ENCODE data around the gene CPZ. TPM values are rescaled to one million over a fixed set of nuclear protein-coding genes. Genes with fewer than 3 reads are reported as not detected.

The CPZ gene
- total RNA-seq, 1 experiment from 2014 or later, result not detected

DNA sequence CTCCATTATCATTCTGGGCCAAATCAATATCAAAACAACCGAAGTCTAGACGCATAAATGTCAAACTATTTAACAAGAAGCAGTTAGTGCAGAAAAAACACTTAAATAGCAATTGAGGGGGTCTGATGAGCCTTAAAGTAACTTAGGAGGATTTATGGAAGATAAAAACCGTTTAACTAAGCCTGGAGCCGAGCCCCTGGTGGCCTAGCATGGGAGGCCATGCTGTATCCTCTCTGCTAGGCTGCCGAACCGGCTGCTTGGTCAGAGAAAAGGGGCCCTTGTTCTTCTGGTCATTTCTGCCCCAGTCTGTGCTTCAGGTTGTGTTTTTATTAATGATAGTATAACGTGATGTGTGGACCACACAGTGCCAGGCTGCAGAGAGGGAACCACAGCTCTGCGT, 72.4 kb downstream of the CPZ start:
- TF ChIP-seq, protein P1, sequence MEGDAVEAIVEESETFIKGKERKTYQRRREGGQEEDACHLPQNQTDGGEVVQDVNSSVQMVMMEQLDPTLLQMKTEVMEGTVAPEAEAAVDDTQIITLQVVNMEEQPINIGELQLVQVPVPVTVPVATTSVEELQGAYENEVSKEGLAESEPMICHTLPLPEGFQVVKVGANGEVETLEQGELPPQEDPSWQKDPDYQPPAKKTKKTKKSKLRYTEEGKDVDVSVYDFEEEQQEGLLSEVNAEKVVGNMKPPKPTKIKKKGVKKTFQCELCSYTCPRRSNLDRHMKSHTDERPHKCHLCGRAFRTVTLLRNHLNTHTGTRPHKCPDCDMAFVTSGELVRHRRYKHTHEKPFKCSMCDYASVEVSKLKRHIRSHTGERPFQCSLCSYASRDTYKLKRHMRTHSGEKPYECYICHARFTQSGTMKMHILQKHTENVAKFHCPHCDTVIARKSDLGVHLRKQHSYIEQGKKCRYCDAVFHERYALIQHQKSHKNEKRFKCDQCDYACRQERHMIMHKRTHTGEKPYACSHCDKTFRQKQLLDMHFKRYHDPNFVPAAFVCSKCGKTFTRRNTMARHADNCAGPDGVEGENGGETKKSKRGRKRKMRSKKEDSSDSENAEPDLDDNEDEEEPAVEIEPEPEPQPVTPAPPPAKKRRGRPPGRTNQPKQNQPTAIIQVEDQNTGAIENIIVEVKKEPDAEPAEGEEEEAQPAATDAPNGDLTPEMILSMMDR (IDR thresholded peaks at IDR 0.05; ENCODE audit: unreplicated experiment), result no peak
- DNase-seq, result no peak
- Mint-ChIP-seq H3K27me3 (ENCODE audit: unreplicated experiment) (peaks cover 63% of the 10 kb centered on the region), H3K27ac (ENCODE audit: unreplicated experiment) (no peak overlapping the region), H3K4me1 (ENCODE audit: low read depth, unreplicated experiment) (no peaks in the 10 kb centered on the region), H3K4me3 (ENCODE audit: low read depth, unreplicated experiment) (no peak overlapping the region), H3K9me3 (ENCODE audit: low read depth, unreplicated experiment) (no peaks in the 10 kb centered on the region), H3K36me3 (ENCODE audit: insufficient read depth, unreplicated experiment) (no peaks in the 10 kb centered on the region)
- intact Hi-C loops (cut with micrococcal nuclease; ENCODE audit: unreplicated experiment), result no loop called here
- no TSS peak for BruUV-seq (replicated peaks)
- CTCF ChIA-PET, result no interaction called here

DNA sequence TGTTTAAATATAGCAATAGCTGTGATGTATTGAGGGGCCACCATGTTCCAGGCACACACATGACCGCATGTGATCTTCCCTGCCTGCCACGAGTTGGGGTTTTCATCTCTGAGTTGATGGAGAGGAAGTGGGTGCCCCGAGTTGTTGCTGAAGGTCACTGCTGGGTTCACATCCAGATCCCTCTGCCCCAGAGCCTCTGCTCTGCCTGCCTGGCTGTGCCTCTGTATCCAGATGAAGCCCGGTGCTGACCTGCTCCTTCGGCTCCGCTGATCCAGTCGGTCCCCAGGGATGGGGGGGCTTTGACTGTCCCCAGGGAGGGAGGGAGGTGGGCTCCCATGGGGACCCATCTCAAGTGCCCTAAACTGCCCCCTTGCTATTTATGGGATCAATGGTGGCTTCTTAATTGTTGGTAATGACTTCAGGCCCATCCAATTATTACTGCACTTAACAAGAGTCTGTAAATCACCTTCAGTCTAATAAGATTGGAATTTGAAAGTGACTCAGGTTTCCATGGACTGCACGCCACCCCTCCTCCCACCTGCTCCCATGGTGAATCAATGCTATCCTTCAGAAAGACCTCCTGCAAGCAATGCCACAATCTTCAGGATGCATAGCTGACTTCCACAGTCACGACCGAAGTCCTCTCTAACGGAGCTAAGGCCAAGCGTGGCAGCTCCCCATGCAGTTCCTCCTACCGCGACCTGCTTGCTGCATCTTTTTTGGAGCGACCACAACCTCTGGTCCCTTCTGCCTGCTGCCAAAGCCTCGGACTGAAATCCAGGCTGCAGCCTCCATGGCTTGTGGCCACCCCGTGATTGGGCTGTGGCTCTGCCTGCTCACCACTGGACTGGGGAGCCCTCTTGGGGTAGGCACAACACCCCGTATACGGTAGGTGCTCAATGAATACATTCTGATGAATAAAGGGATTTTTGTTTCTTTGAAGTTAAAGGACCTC, 73.1 kb downstream of the CPZ start:
- Mint-ChIP-seq H3K4me3 (ENCODE audit: low read depth, unreplicated experiment) (no peak overlapping the region), H3K36me3 (ENCODE audit: insufficient read depth, unreplicated experiment) (no peaks in the 10 kb centered on the region), H3K27ac (ENCODE audit: unreplicated experiment) (no peak overlapping the region), H3K9me3 (ENCODE audit: low read depth, unreplicated experiment) (no peaks in the 10 kb centered on the region), H3K27me3 (ENCODE audit: unreplicated experiment) (peaks cover 57% of the 10 kb centered on the region), H3K4me1 (ENCODE audit: low read depth, unreplicated experiment) (no peaks in the 10 kb centered on the region)
- BruUV-seq (replicated peaks), result no TSS peak
- TF ChIP-seq, protein P1 (IDR thresholded peaks at IDR 0.05; ENCODE audit: unreplicated experiment), result no peak
- no peak for DNase-seq
- intact Hi-C loops (cut with micrococcal nuclease; ENCODE audit: unreplicated experiment), result no loop called here
- CTCF ChIA-PET, result no interaction called here

DNA sequence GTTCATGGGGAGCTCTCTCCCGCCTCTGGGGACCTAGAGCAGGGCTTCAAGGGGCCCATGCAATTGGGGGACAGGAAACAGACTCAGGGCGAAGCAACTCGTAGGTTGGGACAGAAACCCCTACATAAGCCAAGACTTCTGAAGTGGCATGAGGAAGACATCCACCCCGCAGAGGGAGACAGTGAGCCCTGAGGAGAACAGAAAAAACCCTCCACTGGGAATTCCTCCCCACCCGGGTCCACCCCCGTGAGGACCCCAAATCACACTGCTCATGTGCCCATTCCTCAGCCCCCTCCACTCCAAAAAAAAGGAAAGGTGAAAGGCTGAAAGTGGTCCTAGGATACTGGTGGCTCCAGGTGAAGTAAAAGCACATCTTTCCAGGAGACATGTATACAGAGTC, 74.0 kb downstream of the CPZ start:
- no peak overlapping the region for H3K4me3 Mint-ChIP-seq (ENCODE audit: low read depth, unreplicated experiment)
- peaks cover 61% of the 10 kb centered on the region for H3K27me3 Mint-ChIP-seq (ENCODE audit: unreplicated experiment)
- H3K9me3 Mint-ChIP-seq (ENCODE audit: low read depth, unreplicated experiment), result no peaks in the 10 kb centered on the region
- TF ChIP-seq, protein P1 (IDR thresholded peaks at IDR 0.05; ENCODE audit: unreplicated experiment), result no peak
- H3K27ac Mint-ChIP-seq (ENCODE audit: unreplicated experiment), result no peak overlapping the region
- BruUV-seq (replicated peaks), result no TSS peak
- H3K4me1 Mint-ChIP-seq (ENCODE audit: low read depth, unreplicated experiment), result no peaks in the 10 kb centered on the region
- no peak for DNase-seq
- no peaks in the 10 kb centered on the region for H3K36me3 Mint-ChIP-seq (ENCODE audit: insufficient read depth, unreplicated experiment)
- CTCF ChIA-PET, result no interaction called here
- intact Hi-C loops (cut with micrococcal nuclease; ENCODE audit: unreplicated experiment), result no loop called here

Other genes with a start within 250 kb of the CPZ start
- gene ACOX3, start 152.0 kb upstream of the CPZ start, total RNA-seq (2022), result 11.0 and 12.1 TPM in 2 replicates
- 21.5 and 37.6 TPM in 2 replicates for gene TRMT44, start 152.0 kb upstream of the CPZ start, total RNA-seq (2022)
- 0.20 TPM in 1 of 2 replicates, not detected in the other for gene GPR78, start 12.4 kb upstream of the CPZ start, total RNA-seq (2022)

All from Calu3 (cell line).